WTC11 (cell line): ENCODE data around the gene CENPF.

ENCODE experiments used
- ATF1 ChIP-seq: sonication (generic); formaldehyde crosslinking; IDR thresholded peaks from 2 replicates; pipeline ENCODE4 v1.8.1; 2023; ENCODE audit warnings: mild to moderate bottlenecking, moderate library complexity, missing genetic modification reagents
- FOXP1 ChIP-seq: sonication (generic); formaldehyde crosslinking; IDR thresholded peaks from 2 replicates; pipeline ENCODE4 v1.8.0; 2022; ENCODE audit warnings: missing genetic modification reagents, mild to moderate bottlenecking, moderate library complexity, borderline replicate concordance
- NR3C1 ChIP-seq: sonication (generic); formaldehyde crosslinking; conservative IDR thresholded peaks from 2 replicates; pipeline ENCODE4 v1.8.1; 2023; ENCODE audit warnings: low read depth, mild to moderate bottlenecking, missing genetic modification reagents
- SP1 ChIP-seq: sonication (generic); formaldehyde crosslinking; conservative IDR thresholded peaks from 2 replicates; pipeline ENCODE4 v1.8.1; 2022; ENCODE audit warnings: missing genetic modification reagents
- TF ChIP-seq, protein P1 (sequence below): sonication (generic); formaldehyde crosslinking; IDR thresholded peaks from 2 replicates; pipeline ENCODE4 v1.8.0; 2023; ENCODE audit warnings: missing genetic modification reagents
- TF ChIP-seq, protein P2 (sequence below): fragments of 200-600 bp; IDR thresholded peaks from 2 replicates; pipeline ENCODE4 v1.8.0; 2022; ENCODE audit warnings: antibody characterized with exemption
- TF ChIP-seq, protein P3 (sequence below): sonication (generic); formaldehyde crosslinking; IDR thresholded peaks from 2 replicates; pipeline ENCODE4 v1.8.0; 2022; ENCODE audit warnings: mild to moderate bottlenecking, missing genetic modification reagents
- TF ChIP-seq, protein P4 (sequence below): sonication (generic); formaldehyde crosslinking; conservative IDR thresholded peaks from 2 replicates; pipeline ENCODE4 v1.8.1; 2022; ENCODE audit warnings: mild to moderate bottlenecking, missing genetic modification reagents

DNA sequence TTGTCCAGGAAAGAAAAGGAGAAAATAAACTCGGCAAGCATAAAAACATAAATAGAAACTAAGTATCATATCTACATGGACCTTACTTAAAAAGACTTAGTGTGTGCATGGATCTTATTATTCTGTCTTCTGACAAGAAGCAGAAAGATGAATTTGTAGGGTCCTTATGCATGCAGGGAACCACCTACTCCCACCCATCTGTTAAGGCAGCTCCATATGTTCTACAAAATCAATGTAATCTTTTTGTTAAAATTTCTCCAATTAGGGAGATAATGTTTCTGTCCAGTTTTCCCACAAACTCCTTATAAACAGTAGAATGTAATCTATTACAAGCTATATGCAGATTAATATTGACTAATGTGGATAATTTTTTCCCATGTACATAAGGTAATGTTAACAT is 37.7 kb upstream of the CENPF start:
- TF ChIP-seq, protein P1, sequence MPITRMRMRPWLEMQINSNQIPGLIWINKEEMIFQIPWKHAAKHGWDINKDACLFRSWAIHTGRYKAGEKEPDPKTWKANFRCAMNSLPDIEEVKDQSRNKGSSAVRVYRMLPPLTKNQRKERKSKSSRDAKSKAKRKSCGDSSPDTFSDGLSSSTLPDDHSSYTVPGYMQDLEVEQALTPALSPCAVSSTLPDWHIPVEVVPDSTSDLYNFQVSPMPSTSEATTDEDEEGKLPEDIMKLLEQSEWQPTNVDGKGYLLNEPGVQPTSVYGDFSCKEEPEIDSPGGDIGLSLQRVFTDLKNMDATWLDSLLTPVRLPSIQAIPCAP (CRISPR knock-in tag) = no peak
- TF ChIP-seq, protein P2, sequence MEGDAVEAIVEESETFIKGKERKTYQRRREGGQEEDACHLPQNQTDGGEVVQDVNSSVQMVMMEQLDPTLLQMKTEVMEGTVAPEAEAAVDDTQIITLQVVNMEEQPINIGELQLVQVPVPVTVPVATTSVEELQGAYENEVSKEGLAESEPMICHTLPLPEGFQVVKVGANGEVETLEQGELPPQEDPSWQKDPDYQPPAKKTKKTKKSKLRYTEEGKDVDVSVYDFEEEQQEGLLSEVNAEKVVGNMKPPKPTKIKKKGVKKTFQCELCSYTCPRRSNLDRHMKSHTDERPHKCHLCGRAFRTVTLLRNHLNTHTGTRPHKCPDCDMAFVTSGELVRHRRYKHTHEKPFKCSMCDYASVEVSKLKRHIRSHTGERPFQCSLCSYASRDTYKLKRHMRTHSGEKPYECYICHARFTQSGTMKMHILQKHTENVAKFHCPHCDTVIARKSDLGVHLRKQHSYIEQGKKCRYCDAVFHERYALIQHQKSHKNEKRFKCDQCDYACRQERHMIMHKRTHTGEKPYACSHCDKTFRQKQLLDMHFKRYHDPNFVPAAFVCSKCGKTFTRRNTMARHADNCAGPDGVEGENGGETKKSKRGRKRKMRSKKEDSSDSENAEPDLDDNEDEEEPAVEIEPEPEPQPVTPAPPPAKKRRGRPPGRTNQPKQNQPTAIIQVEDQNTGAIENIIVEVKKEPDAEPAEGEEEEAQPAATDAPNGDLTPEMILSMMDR = no peak
- no peak for TF ChIP-seq FOXP1 (CRISPR knock-in tag)
- TF ChIP-seq ATF1 (CRISPR knock-in tag) = no peak
- TF ChIP-seq, protein P3, sequence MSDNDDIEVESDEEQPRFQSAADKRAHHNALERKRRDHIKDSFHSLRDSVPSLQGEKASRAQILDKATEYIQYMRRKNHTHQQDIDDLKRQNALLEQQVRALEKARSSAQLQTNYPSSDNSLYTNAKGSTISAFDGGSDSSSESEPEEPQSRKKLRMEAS = no peak
- TF ChIP-seq NR3C1 (CRISPR knock-in tag) = no peak
- TF ChIP-seq, protein P4, sequence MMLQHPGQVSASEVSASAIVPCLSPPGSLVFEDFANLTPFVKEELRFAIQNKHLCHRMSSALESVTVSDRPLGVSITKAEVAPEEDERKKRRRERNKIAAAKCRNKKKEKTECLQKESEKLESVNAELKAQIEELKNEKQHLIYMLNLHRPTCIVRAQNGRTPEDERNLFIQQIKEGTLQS = no peak
- no peak for TF ChIP-seq SP1 (CRISPR knock-in tag)
